ENCODE measurements around the gene CDYL2.

The CDYL2 gene

GRCh38 chr16:80704751-80705505, 99.5 kb downstream of the CDYL2 start:
- DNase-seq (ENCODE audit: low read depth) = no peak

- no peak for DNase-seq (ENCODE audit: low read depth)
Measured at GRCh38 chr16:80703131-80704071, 101.0 kb downstream of the CDYL2 start.

- DNase-seq (ENCODE audit: low read depth) = no peak
Measured at GRCh38 chr16:80702696-80703095, 101.7 kb downstream of the CDYL2 start.

- no peak for DNase-seq (ENCODE audit: low read depth)
Measured at GRCh38 chr16:80700558-80700957, 103.8 kb downstream of the CDYL2 start.

GRCh38 chr16:80695020-80695419, 109.4 kb downstream of the CDYL2 start:
- DNase-seq (ENCODE audit: low read depth) = no peak

- no peak for DNase-seq (ENCODE audit: low read depth)
Measured at GRCh38 chr16:80693553-80693952, 110.8 kb downstream of the CDYL2 start.

- DNase-seq (ENCODE audit: low read depth) = no peak
Measured at GRCh38 chr16:80692270-80692669, 112.1 kb downstream of the CDYL2 start.

- no peak for DNase-seq (ENCODE audit: low read depth)
Measured at GRCh38 chr16:80691111-80691741, 113.2 kb downstream of the CDYL2 start.

GRCh38 chr16:80689487-80689886, 114.9 kb downstream of the CDYL2 start:
- DNase-seq (ENCODE audit: low read depth) = no peak

GRCh38 chr16:80687606-80688005, 116.8 kb downstream of the CDYL2 start:
- no peak for DNase-seq (ENCODE audit: low read depth)

- no peak for DNase-seq (ENCODE audit: low read depth)
Measured at GRCh38 chr16:80684906-80685305, 119.5 kb downstream of the CDYL2 start.

- no peak for DNase-seq (ENCODE audit: low read depth)
Measured at GRCh38 chr16:80684136-80684765, 120.1 kb downstream of the CDYL2 start.

- no peak for DNase-seq (ENCODE audit: low read depth)
Measured at GRCh38 chr16:80683646-80684045, 120.8 kb downstream of the CDYL2 start.

- no peak for DNase-seq (ENCODE audit: low read depth)
Measured at GRCh38 chr16:80682421-80683070, 121.9 kb downstream of the CDYL2 start.

- DNase-seq (ENCODE audit: low read depth) = no peak
Measured at GRCh38 chr16:80681436-80681835, 123.0 kb downstream of the CDYL2 start.

GRCh38 chr16:80680839-80681238, 123.6 kb downstream of the CDYL2 start:
- no peak for DNase-seq (ENCODE audit: low read depth)

GRCh38 chr16:80680046-80680445, 124.4 kb downstream of the CDYL2 start:
- DNase-seq (ENCODE audit: low read depth) = no peak

- no peak for DNase-seq (ENCODE audit: low read depth)
Measured at GRCh38 chr16:80674884-80675283, 129.5 kb downstream of the CDYL2 start.

- DNase-seq (ENCODE audit: low read depth) = no peak
Measured at GRCh38 chr16:80672379-80672778, 132.0 kb downstream of the CDYL2 start.

- no peak for DNase-seq (ENCODE audit: low read depth)
Measured at GRCh38 chr16:80671281-80671849, 133.0 kb downstream of the CDYL2 start.

- DNase-seq (ENCODE audit: low read depth) = no peak
Measured at GRCh38 chr16:80670170-80670865, 134.1 kb downstream of the CDYL2 start.

Measured in stimulated activated CD8-positive, alpha-beta memory T cell treated with anti-CD3 and anti-CD28 coated beads, Interleukin-12 subunit alpha, Interleukin-12 subunit beta, amount 100 ng/mL, for 1 hour (primary cell).